Thyroid gland (tissue), 4 donors: Measurements from ENCODE around the gene NDP.

Experiments
- POLR2A ChIP-seq, 2 donors: fragments of 450-650 bp; IDR thresholded peaks; one replicate each; pipeline ENCODE4 v1.6.1; 2017; ENCODE audit warnings: antibody characterized with exemption in 2 of 2, mild to moderate bottlenecking in 2 of 2, moderate library complexity in 1 of 2
- TF ChIP-seq, protein P1 (sequence below), 6 experiments: fragments of 200-600 bp in 3 of 6; fragments of 450-650 bp in 3 of 6; sonication (generic) in 3 of 6; IDR thresholded peaks; one replicate each; pipeline ENCODE4 v1.5.1; 2016 to 2019; ENCODE audit warnings: antibody characterized with exemption in 6 of 6, mild to moderate bottlenecking in 2 of 6, inconsistent platforms in 1 of 6, moderate library complexity in 1 of 6

DNA sequence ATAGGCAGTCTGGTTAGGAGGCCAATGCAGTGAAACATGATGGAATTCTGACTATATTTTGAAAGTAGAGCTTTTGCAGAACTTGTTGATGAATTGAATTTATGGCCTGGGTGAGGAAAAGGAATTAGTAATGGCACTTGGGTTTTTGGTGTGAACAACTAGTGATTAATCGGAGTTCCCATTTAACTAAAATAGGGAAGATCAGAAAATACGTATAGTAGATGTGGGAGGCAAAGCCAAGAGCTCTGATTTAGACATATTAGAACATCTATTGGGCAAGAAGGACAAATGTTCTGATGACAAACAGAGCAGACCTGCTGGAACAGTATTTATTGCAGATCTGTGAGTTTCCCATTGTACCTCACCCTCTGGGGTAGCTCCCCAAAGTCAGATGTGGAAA lies 12.3 kb upstream of the NDP start:
- TF ChIP-seq, protein P1, sequence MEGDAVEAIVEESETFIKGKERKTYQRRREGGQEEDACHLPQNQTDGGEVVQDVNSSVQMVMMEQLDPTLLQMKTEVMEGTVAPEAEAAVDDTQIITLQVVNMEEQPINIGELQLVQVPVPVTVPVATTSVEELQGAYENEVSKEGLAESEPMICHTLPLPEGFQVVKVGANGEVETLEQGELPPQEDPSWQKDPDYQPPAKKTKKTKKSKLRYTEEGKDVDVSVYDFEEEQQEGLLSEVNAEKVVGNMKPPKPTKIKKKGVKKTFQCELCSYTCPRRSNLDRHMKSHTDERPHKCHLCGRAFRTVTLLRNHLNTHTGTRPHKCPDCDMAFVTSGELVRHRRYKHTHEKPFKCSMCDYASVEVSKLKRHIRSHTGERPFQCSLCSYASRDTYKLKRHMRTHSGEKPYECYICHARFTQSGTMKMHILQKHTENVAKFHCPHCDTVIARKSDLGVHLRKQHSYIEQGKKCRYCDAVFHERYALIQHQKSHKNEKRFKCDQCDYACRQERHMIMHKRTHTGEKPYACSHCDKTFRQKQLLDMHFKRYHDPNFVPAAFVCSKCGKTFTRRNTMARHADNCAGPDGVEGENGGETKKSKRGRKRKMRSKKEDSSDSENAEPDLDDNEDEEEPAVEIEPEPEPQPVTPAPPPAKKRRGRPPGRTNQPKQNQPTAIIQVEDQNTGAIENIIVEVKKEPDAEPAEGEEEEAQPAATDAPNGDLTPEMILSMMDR (IDR thresholded peaks at IDR 0.05), result no peak
- no peak for TF ChIP-seq POLR2A (IDR thresholded peaks at IDR 0.05)
